ENCODE results near the gene FMC1.
"Not testable (repeated sequence)": the region's sequence is repeated elsewhere in the genome, so short reads cannot be mapped to it uniquely, and the experiment has no call there.

Gene FMC1

GRCh38 chr7:139321071-139321745, 19.9 kb upstream of the FMC1 start:
- Histone ChIP-seq H3K27ac (ENCODE audit: low read depth, low read length) (no peak overlapping the region), H3K4me1 (ENCODE audit: control insufficient read depth in 1 of 2, insufficient read depth in 2 of 2, low read length in 2 of 2) (no peaks in the 10 kb centered on the region), H3K27me3 (ENCODE audit: control insufficient read depth in 1 of 2, insufficient read depth in 2 of 2, low read length in 2 of 2) (no peaks in the 10 kb centered on the region), H3K9ac (ENCODE audit: low read depth in 1 of 2, low read length in 2 of 2) (no peak overlapping the region), H3K4me3 (ENCODE audit: low read depth in 1 of 2, low read length in 2 of 2) (no peak overlapping the region), H3K9me3 (ENCODE audit: control insufficient read depth in 1 of 2, low read length in 2 of 2) (no peaks in the 10 kb centered on the region), H3K36me3 (ENCODE audit: control insufficient read depth in 1 of 2, insufficient read depth in 2 of 2, low read length in 2 of 2) (no peaks in the 10 kb centered on the region)

GRCh38 chr7:139324709-139325108, 16.4 kb upstream of the FMC1 start:
- not testable (repeated sequence) for H3K9ac ChIP-seq (ENCODE audit: low read depth in 1 of 2, low read length in 2 of 2); H3K27me3 ChIP-seq (ENCODE audit: control insufficient read depth in 1 of 2, insufficient read depth in 2 of 2, low read length in 2 of 2); H3K27ac ChIP-seq (ENCODE audit: low read depth, low read length); H3K9me3 ChIP-seq (ENCODE audit: control insufficient read depth in 1 of 2, low read length in 2 of 2); H3K4me1 ChIP-seq (ENCODE audit: control insufficient read depth in 1 of 2, insufficient read depth in 2 of 2, low read length in 2 of 2); H3K36me3 ChIP-seq (ENCODE audit: control insufficient read depth in 1 of 2, insufficient read depth in 2 of 2, low read length in 2 of 2); H3K4me3 ChIP-seq (ENCODE audit: low read depth in 1 of 2, low read length in 2 of 2)

DNA sequence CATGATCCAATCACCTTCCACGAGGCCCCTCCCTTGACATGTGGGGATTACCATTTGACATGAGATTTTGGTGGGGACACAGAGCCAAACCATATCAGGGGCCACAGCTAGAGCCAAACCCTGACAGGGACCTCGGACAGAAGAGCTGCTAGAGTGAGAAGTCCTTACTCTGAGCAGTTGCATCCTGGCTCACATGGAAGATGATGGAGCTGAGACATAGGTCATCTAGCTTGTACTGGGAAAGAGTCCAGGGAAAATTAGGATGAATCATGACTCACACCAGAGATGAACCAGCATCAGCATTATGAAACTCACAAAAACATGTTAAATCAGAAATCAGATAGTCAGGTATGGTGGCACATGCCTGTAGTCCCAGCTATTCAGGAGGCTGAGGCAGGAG, 12.8 kb upstream of the FMC1 start:
- Histone ChIP-seq H3K36me3 (ENCODE audit: control insufficient read depth in 1 of 2, insufficient read depth in 2 of 2, low read length in 2 of 2) (no peaks in the 10 kb centered on the region), H3K9ac (ENCODE audit: low read depth in 1 of 2, low read length in 2 of 2) (no peak overlapping the region), H3K4me3 (ENCODE audit: low read depth in 1 of 2, low read length in 2 of 2) (no peak overlapping the region), H3K27me3 (ENCODE audit: control insufficient read depth in 1 of 2, insufficient read depth in 2 of 2, low read length in 2 of 2) (no peaks in the 10 kb centered on the region), H3K4me1 (ENCODE audit: control insufficient read depth in 1 of 2, insufficient read depth in 2 of 2, low read length in 2 of 2) (no peaks in the 10 kb centered on the region), H3K9me3 (ENCODE audit: control insufficient read depth in 1 of 2, low read length in 2 of 2) (no peaks in the 10 kb centered on the region), H3K27ac (ENCODE audit: low read depth, low read length) (no peak overlapping the region)

- no peaks in the 10 kb centered on the region for H3K4me1 ChIP-seq (ENCODE audit: control insufficient read depth in 1 of 2, insufficient read depth in 2 of 2, low read length in 2 of 2)
Observed at GRCh38 chr7:139329119-139329518, 12.0 kb upstream of the FMC1 start.

GRCh38 chr7:139330333-139331030, 10.7 kb upstream of the FMC1 start:
- Histone ChIP-seq H3K36me3 (ENCODE audit: control insufficient read depth in 1 of 2, insufficient read depth in 2 of 2, low read length in 2 of 2) (no peaks in the 10 kb centered on the region), H3K4me1 (ENCODE audit: control insufficient read depth in 1 of 2, insufficient read depth in 2 of 2, low read length in 2 of 2) (no peaks in the 10 kb centered on the region), H3K27me3 (ENCODE audit: control insufficient read depth in 1 of 2, insufficient read depth in 2 of 2, low read length in 2 of 2) (no peaks in the 10 kb centered on the region), H3K27ac (ENCODE audit: low read depth, low read length) (no peak overlapping the region), H3K9me3 (ENCODE audit: control insufficient read depth in 1 of 2, low read length in 2 of 2) (no peaks in the 10 kb centered on the region), H3K4me3 (ENCODE audit: low read depth in 1 of 2, low read length in 2 of 2) (no peak overlapping the region), H3K9ac (ENCODE audit: low read depth in 1 of 2, low read length in 2 of 2) (no peak overlapping the region)

More at GRCh38 chr7:139329119-139329518, 12.0 kb upstream of the FMC1 start:
- Histone ChIP-seq H3K27ac (ENCODE audit: low read depth, low read length) (no peak overlapping the region), H3K9ac (ENCODE audit: low read depth in 1 of 2, low read length in 2 of 2) (no peak overlapping the region), H3K36me3 (ENCODE audit: control insufficient read depth in 1 of 2, insufficient read depth in 2 of 2, low read length in 2 of 2) (no peaks in the 10 kb centered on the region), H3K4me3 (ENCODE audit: low read depth in 1 of 2, low read length in 2 of 2) (no peak overlapping the region), H3K27me3 (ENCODE audit: control insufficient read depth in 1 of 2, insufficient read depth in 2 of 2, low read length in 2 of 2) (no peaks in the 10 kb centered on the region), H3K9me3 (ENCODE audit: control insufficient read depth in 1 of 2, low read length in 2 of 2) (no peaks in the 10 kb centered on the region)

- H3K9me3 ChIP-seq (ENCODE audit: control insufficient read depth in 1 of 2, low read length in 2 of 2), result no peaks in the 10 kb centered on the region
- H3K4me1 ChIP-seq (ENCODE audit: control insufficient read depth in 1 of 2, insufficient read depth in 2 of 2, low read length in 2 of 2), result no peaks in the 10 kb centered on the region
- no peaks in the 10 kb centered on the region for H3K27me3 ChIP-seq (ENCODE audit: control insufficient read depth in 1 of 2, insufficient read depth in 2 of 2, low read length in 2 of 2)
- no peaks in the 10 kb centered on the region for H3K36me3 ChIP-seq (ENCODE audit: control insufficient read depth in 1 of 2, insufficient read depth in 2 of 2, low read length in 2 of 2)
- no peak overlapping the region for H3K9ac ChIP-seq (ENCODE audit: low read depth in 1 of 2, low read length in 2 of 2)
- no peak overlapping the region for H3K4me3 ChIP-seq (ENCODE audit: low read depth in 1 of 2, low read length in 2 of 2)
- H3K27ac ChIP-seq (ENCODE audit: low read depth, low read length), result no peak overlapping the region
Observed at GRCh38 chr7:139332697-139333359, 8.3 kb upstream of the FMC1 start.

DNA sequence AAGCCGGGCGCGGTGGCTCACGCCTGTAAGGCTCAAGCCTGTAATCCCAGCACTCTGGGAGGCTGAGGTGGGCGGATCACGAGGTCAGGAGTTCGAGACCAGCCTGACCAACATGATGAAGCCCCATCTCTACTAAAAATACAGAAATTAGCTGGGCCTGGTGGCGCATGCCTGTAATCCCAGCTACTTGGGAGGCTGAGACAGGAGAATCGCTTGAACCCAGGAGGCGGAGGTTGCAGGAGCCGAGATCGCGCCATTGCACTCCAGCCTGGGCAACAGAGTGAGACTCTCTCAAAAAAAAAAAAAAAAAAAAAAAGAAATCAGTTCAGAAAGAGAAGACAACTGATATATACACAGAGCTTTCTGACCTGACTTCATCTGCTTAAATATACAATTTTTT, 7.7 kb upstream of the FMC1 start:
- H3K36me3 ChIP-seq (ENCODE audit: control insufficient read depth in 1 of 2, insufficient read depth in 2 of 2, low read length in 2 of 2); H3K9me3 ChIP-seq (ENCODE audit: control insufficient read depth in 1 of 2, low read length in 2 of 2); H3K4me1 ChIP-seq (ENCODE audit: control insufficient read depth in 1 of 2, insufficient read depth in 2 of 2, low read length in 2 of 2); H3K9ac ChIP-seq (ENCODE audit: low read depth in 1 of 2, low read length in 2 of 2); H3K27me3 ChIP-seq (ENCODE audit: control insufficient read depth in 1 of 2, insufficient read depth in 2 of 2, low read length in 2 of 2); H3K4me3 ChIP-seq (ENCODE audit: low read depth in 1 of 2, low read length in 2 of 2); H3K27ac ChIP-seq (ENCODE audit: low read depth, low read length): not testable (repeated sequence)

- no peak overlapping the region for H3K27ac ChIP-seq (ENCODE audit: low read depth, low read length)
- H3K9me3 ChIP-seq (ENCODE audit: control insufficient read depth in 1 of 2, low read length in 2 of 2), result no peaks in the 10 kb centered on the region
- H3K9ac ChIP-seq (ENCODE audit: low read depth in 1 of 2, low read length in 2 of 2), result no peak overlapping the region
- no peaks in the 10 kb centered on the region for H3K4me1 ChIP-seq (ENCODE audit: control insufficient read depth in 1 of 2, insufficient read depth in 2 of 2, low read length in 2 of 2)
- no peaks in the 10 kb centered on the region for H3K36me3 ChIP-seq (ENCODE audit: control insufficient read depth in 1 of 2, insufficient read depth in 2 of 2, low read length in 2 of 2)
- no peak overlapping the region for H3K4me3 ChIP-seq (ENCODE audit: low read depth in 1 of 2, low read length in 2 of 2)
- no peaks in the 10 kb centered on the region for H3K27me3 ChIP-seq (ENCODE audit: control insufficient read depth in 1 of 2, insufficient read depth in 2 of 2, low read length in 2 of 2)
Observed at GRCh38 chr7:139334399-139335150, 6.6 kb upstream of the FMC1 start.

- no peaks in the 10 kb centered on the region for H3K9me3 ChIP-seq (ENCODE audit: control insufficient read depth in 1 of 2, low read length in 2 of 2)
- H3K4me3 ChIP-seq (ENCODE audit: low read depth in 1 of 2, low read length in 2 of 2), result no peak overlapping the region
- no peaks in the 10 kb centered on the region for H3K27me3 ChIP-seq (ENCODE audit: control insufficient read depth in 1 of 2, insufficient read depth in 2 of 2, low read length in 2 of 2)
- peaks cover 10 to 11% of the 10 kb centered on the region in 2 donors for H3K4me1 ChIP-seq (ENCODE audit: control insufficient read depth in 1 of 2, insufficient read depth in 2 of 2, low read length in 2 of 2)
- no peak overlapping the region for H3K27ac ChIP-seq (ENCODE audit: low read depth, low read length)
- H3K36me3 ChIP-seq (ENCODE audit: control insufficient read depth in 1 of 2, insufficient read depth in 2 of 2, low read length in 2 of 2), result no peaks in the 10 kb centered on the region
- H3K9ac ChIP-seq (ENCODE audit: low read depth in 1 of 2, low read length in 2 of 2), result no peak overlapping the region
Observed at GRCh38 chr7:139339025-139339424, 2.1 kb upstream of the FMC1 start.

DNA sequence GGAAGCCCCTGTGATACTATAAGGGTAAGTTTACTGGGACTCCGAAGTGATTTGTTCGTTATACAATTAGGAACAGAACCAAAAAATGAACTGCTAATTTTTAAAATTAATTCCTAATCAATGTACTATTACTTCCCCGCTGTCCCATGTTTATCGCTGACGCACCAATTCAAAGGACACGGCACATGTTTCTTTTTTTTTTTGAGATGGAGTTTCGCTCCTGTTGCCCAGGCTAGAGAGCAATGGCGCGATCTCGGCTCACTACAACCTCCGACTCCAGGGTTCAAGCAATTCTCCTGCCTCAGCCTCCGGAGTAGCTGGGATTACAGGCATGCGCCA, 1.5 kb upstream of the FMC1 start:
- peak overlapping the region; percentile 99 for H3K27ac ChIP-seq (ENCODE audit: low read depth, low read length)
- H3K9me3 ChIP-seq (ENCODE audit: control insufficient read depth in 1 of 2, low read length in 2 of 2), result no peaks in the 10 kb centered on the region
- peak overlapping the region in 1 of 2 donors; percentile 98 for H3K9ac ChIP-seq (ENCODE audit: low read depth in 1 of 2, low read length in 2 of 2)
- no peaks in the 10 kb centered on the region for H3K27me3 ChIP-seq (ENCODE audit: control insufficient read depth in 1 of 2, insufficient read depth in 2 of 2, low read length in 2 of 2)
- H3K4me1 ChIP-seq (ENCODE audit: control insufficient read depth in 1 of 2, insufficient read depth in 2 of 2, low read length in 2 of 2), result peaks cover 10 to 11% of the 10 kb centered on the region in 2 donors
- H3K36me3 ChIP-seq (ENCODE audit: control insufficient read depth in 1 of 2, insufficient read depth in 2 of 2, low read length in 2 of 2), result no peaks in the 10 kb centered on the region
- H3K4me3 ChIP-seq (ENCODE audit: low read depth in 1 of 2, low read length in 2 of 2), result peak overlapping the region; percentile 88 to 96

Measured in duodenal mucosa (tissue), 2 donors.